ENCODE measurements around the gene EIPR1.
"Not testable (repeated sequence)": the region's sequence is repeated elsewhere in the genome, so short reads cannot be mapped to it uniquely, and the experiment has no call there.

The EIPR1 gene

DNA sequence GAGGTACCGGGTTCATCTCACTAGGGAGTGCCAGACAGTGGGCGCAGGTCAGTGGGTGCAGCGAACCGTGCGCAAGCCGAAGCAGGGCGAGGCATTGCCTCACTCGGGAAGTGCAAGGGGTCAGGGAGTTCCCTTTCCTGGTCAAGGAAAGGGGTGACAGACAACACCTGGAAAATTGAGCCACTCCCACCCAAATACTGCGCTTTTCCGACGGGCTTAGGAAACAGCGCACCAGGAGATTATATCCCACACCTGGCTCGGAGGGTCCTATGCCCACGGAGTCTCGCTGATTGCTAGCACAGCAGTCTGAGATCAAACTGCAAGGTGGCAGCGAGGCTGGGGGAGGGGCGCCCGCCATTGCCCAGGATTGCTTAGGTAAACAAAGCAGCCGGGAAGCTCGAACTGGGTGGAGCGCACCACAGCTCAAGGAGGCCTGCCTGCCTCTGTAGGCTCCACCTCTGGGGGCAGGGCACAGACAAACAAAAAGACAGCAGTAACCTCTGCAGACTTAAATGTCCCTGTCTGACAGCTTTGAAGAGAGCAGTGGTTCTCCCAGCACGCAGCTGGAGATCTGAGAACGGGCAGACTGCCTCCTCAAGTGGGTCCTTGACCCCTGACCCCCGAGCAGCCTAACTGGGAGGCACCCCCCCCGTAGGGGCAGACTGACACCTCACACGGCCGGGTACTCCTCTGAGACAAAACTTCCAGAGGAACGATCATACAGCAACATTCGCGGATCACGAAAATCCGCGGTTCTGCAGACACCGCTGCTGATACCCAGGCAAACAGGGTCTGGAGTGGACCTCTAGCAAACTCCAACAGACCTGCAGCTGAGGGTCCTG lies 8.1 kb downstream of the EIPR1 start:
- DNase-seq; in situ Hi-C loops (cut with HindIII; ENCODE audit: low pct_ligation_motif_present, low pct_unique_long_range_greater_than_20kb, low sequenced_read_pairs): not testable (repeated sequence)

- in situ Hi-C loops (cut with HindIII; ENCODE audit: low pct_ligation_motif_present, low pct_unique_long_range_greater_than_20kb, low sequenced_read_pairs): no loop called here
- DNase-seq: no peak
Measured at GRCh38 chr2:3368261-3368722, 9.3 kb downstream of the EIPR1 start.

- in situ Hi-C loops (cut with HindIII; ENCODE audit: low pct_ligation_motif_present, low pct_unique_long_range_greater_than_20kb, low sequenced_read_pairs): no loop called here
- no peak for DNase-seq
Measured at GRCh38 chr2:3365219-3365618, 12.4 kb downstream of the EIPR1 start.

- no peak for DNase-seq
- in situ Hi-C loops (cut with HindIII; ENCODE audit: low pct_ligation_motif_present, low pct_unique_long_range_greater_than_20kb, low sequenced_read_pairs): no loop called here
Measured at GRCh38 chr2:3361518-3362389, 15.9 kb downstream of the EIPR1 start.

DNA sequence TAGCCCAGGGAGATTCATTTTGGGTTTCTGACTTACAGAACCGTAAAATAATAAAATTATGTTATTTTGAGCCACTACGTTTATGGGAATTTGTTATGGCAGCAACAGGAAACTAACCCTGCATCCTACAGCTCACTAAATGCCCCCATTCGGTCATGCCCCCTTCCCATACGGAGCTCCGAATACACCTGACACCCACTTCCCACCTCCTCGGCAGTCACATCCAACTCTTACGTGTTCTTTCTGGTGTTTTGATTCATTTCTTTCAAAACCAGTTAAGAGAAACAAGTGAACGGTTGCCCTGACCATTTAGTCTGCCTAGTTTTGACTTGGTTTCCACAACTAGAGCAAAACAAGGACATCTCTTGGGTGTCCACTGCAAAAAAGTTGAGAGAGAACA lies 19.7 kb downstream of the EIPR1 start:
- in situ Hi-C loops (cut with HindIII; ENCODE audit: low pct_ligation_motif_present, low pct_unique_long_range_greater_than_20kb, low sequenced_read_pairs): no loop called here
- DNase-seq: no peak

GRCh38 chr2:3357446-3357845 lies 20.2 kb downstream of the EIPR1 start:
- DNase-seq; in situ Hi-C loops (cut with HindIII; ENCODE audit: low pct_ligation_motif_present, low pct_unique_long_range_greater_than_20kb, low sequenced_read_pairs): not testable (repeated sequence)

DNA sequence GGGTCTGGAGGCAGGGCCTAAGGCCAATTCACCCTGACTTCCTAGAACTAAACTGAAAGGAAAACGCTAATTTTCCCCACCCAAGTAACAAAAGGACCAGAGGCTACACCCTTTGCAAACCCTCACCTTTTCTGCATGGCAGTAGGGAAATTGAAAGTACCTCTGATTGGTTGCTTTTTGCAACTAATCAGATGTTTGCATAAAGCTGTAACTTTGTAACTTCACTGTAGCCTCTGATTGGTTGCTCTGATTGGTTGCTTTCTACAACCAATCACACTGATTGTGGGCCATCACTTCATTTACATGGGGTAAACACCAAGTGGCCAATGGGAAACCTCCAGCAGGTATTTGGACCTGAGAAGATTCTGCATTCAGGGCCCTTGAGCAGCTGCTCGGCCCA lies 20.8 kb downstream of the EIPR1 start:
- peak; percentile 79 for DNase-seq
- in situ Hi-C loops (cut with HindIII; ENCODE audit: low pct_ligation_motif_present, low pct_unique_long_range_greater_than_20kb, low sequenced_read_pairs): no loop called here

DNA sequence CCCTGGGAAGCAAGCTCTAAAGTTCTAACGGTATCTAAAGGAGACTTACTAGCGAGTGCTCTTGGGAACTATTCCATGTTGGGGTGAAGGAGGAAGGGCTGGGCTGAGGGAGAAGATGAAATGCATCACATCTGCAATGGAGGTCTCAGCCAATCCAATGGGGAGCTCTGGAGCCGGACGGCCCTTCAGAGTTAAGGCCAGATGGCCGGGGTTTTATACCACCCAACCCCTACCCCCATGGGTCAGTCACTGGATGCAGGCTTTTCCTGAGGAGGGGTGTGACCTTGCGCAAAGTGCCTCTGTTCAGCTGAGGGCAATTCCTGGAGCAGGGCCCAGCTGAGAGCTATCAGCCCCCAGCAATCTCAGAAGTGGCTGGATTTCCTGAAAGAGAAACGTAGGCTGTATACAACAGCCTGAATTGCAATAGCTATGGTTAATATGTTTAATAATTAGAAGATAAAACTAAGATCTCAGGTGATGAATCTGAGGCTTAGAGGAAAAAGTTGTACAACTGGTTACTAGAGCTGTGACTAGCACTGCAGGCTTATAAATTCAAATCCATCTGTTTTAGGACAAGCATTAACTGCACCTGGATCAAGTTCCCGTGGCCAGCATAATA lies 21.6 kb downstream of the EIPR1 start:
- no peak for DNase-seq
- in situ Hi-C loops (cut with HindIII; ENCODE audit: low pct_ligation_motif_present, low pct_unique_long_range_greater_than_20kb, low sequenced_read_pairs): no loop called here

DNA sequence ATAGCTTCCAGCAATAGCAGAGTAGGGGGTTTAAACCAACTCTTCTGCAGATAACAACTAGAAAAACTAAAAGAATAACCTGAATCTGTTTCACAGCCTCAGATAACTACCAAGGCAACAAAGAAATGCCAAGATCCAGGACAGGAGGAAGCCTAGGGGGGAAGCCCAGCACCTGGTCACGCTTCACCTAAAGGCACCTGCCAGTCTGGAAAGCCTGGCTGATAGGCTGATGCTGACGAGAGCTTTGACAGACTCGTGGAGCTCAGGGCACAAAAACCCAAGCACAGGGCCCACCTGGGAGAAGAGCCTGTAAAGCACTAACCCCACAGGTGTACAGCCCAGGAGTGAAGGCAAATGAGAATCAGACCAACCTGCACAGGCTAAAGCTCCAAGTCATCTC lies 22.6 kb downstream of the EIPR1 start:
- in situ Hi-C loops (cut with HindIII; ENCODE audit: low pct_ligation_motif_present, low pct_unique_long_range_greater_than_20kb, low sequenced_read_pairs): no loop called here
- DNase-seq: no peak

- in situ Hi-C loops (cut with HindIII; ENCODE audit: low pct_ligation_motif_present, low pct_unique_long_range_greater_than_20kb, low sequenced_read_pairs): no loop called here
- DNase-seq: no peak
Measured at GRCh38 chr2:3349211-3349693, 28.4 kb downstream of the EIPR1 start.

DNA sequence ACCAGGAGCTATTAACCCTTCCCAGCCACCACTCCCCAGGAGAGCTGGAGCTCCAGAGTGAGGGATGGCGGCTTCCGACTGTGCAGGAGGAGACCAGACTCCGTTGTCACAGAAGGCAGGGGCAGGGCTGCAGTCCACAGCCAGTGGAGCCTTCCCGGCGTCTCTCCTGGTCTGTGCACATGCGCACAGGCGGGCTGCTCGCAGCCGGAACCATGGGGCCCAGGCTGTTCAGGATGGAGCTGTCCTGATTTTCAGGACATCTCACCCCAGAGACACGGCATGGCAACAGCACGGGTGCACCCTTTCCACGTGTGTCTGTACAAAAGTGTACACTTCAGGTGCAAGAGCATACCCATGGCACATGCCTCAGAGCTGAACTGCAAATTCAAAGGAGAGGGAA lies 28.9 kb downstream of the EIPR1 start:
- DNase-seq: no peak
- in situ Hi-C loops (cut with HindIII; ENCODE audit: low pct_ligation_motif_present, low pct_unique_long_range_greater_than_20kb, low sequenced_read_pairs): no loop called here

DNA sequence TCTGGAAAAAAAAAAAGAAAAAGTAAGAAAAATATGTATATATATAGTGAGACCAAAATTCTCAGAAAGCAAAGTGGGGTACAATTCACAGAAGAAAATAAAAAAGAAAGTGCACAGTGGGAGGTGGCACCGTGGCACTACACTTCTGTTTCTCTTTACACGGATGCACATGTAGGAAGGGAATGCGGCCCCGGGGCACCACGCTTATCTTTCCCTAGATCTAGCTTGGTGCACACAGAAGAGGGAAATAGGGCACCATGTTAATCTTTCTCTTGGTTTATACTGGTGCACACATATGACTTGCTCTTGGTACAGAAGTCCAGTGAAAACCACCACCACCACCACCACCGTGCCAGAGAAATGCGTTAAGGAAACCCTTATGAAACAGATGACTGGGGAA lies 32.0 kb downstream of the EIPR1 start:
- in situ Hi-C loops (cut with HindIII; ENCODE audit: low pct_ligation_motif_present, low pct_unique_long_range_greater_than_20kb, low sequenced_read_pairs): no loop called here
- no peak for DNase-seq

GRCh38 chr2:3344897-3345296 lies 32.7 kb downstream of the EIPR1 start:
- in situ Hi-C loops (cut with HindIII; ENCODE audit: low pct_ligation_motif_present, low pct_unique_long_range_greater_than_20kb, low sequenced_read_pairs): no loop called here

GRCh38 chr2:3343012-3343411 lies 34.6 kb downstream of the EIPR1 start:
- no peak for DNase-seq

More at GRCh38 chr2:3344897-3345296, 32.7 kb downstream of the EIPR1 start:
- no peak for DNase-seq

GRCh38 chr2:3342324-3342723 lies 35.3 kb downstream of the EIPR1 start:
- no peak for DNase-seq
- in situ Hi-C loops (cut with HindIII; ENCODE audit: low pct_ligation_motif_present, low pct_unique_long_range_greater_than_20kb, low sequenced_read_pairs): no loop called here

More at GRCh38 chr2:3343012-3343411, 34.6 kb downstream of the EIPR1 start:
- in situ Hi-C loops (cut with HindIII; ENCODE audit: low pct_ligation_motif_present, low pct_unique_long_range_greater_than_20kb, low sequenced_read_pairs): no loop called here

- DNase-seq: no peak
- in situ Hi-C loops (cut with HindIII; ENCODE audit: low pct_ligation_motif_present, low pct_unique_long_range_greater_than_20kb, low sequenced_read_pairs): no loop called here
Measured at GRCh38 chr2:3341336-3341735, 36.3 kb downstream of the EIPR1 start.

DNA sequence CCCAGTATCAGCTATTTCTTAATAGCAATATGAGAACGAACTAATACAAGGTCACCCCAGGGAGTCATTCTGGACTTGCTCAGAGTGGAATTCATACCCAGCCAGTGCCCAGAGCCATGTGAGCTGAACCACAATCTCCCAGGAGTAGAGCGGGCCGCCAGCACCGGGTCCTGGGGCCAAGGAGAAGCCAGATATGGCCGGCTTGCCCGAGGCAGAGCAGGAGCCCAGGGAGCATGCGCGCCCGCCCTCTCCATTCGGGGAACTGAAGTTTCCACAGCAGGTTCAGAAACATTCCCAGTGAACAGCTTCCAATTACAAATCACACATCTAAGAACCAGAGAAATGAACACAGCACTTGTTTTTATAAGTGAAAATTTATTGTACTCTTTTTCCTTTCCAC lies 37.5 kb downstream of the EIPR1 start:
- in situ Hi-C loops (cut with HindIII; ENCODE audit: low pct_ligation_motif_present, low pct_unique_long_range_greater_than_20kb, low sequenced_read_pairs): no loop called here
- no peak for DNase-seq

- in situ Hi-C loops (cut with HindIII; ENCODE audit: low pct_ligation_motif_present, low pct_unique_long_range_greater_than_20kb, low sequenced_read_pairs): no loop called here
- no peak for DNase-seq
Measured at GRCh38 chr2:3338340-3338739, 39.3 kb downstream of the EIPR1 start.

DNA sequence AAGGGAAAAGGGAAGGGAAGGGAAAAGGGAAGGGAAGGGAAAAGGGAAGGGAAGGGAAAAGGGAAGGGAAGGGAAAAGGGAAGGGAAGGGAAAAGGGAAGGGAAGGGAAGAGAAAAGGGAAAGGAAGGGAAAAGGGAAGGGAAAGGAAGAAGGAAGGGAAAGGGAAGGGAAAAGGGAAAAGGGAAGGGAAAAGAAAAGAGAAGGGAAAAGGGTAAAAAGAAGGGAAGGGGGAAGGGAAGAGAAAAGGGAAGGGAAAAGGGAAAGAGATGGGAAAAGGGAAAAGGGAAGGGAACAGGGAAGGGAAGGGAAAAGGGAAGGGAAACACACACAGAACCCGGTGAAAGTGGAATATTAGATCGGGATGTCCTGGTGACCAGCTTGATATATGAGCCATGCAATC lies 40.8 kb downstream of the EIPR1 start:
- DNase-seq: no peak
- in situ Hi-C loops (cut with HindIII; ENCODE audit: low pct_ligation_motif_present, low pct_unique_long_range_greater_than_20kb, low sequenced_read_pairs): no loop called here

Measured in ACHN (cell line).